ENCODE measurements around the gene LYSMD2.

LYSMD2 gene

DNA sequence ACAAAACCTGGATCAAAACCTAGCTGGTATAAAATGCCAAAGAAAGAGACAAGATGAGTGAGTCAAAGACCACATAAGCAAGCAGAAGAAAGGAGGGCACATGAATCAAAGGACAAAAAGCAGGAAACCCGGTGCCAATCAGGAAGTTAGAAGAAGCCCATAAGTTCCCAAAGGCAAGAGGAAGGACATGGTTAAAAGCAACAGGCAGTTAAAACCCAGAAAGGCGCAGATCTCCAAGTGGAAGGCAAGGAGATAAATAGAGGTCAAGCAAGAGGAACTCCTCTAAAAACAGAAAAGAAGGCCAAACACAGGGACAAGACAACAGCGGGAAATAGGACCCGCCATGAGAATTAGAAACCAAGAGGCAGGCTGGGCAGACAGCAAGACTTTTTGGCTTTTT is 18.3 kb upstream of the LYSMD2 start:
- ATAC-seq (ENCODE audit: low read depth): no peak
- H3K27ac ChIP-seq (ENCODE audit: poor library complexity, severe bottlenecking): no peak overlapping the region
- TF ChIP-seq, protein P1, sequence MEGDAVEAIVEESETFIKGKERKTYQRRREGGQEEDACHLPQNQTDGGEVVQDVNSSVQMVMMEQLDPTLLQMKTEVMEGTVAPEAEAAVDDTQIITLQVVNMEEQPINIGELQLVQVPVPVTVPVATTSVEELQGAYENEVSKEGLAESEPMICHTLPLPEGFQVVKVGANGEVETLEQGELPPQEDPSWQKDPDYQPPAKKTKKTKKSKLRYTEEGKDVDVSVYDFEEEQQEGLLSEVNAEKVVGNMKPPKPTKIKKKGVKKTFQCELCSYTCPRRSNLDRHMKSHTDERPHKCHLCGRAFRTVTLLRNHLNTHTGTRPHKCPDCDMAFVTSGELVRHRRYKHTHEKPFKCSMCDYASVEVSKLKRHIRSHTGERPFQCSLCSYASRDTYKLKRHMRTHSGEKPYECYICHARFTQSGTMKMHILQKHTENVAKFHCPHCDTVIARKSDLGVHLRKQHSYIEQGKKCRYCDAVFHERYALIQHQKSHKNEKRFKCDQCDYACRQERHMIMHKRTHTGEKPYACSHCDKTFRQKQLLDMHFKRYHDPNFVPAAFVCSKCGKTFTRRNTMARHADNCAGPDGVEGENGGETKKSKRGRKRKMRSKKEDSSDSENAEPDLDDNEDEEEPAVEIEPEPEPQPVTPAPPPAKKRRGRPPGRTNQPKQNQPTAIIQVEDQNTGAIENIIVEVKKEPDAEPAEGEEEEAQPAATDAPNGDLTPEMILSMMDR (IDR thresholded peaks at IDR 0.05; ENCODE audit: poor library complexity, severe bottlenecking): no peak
- no peaks in the 10 kb centered on the region for H3K36me3 ChIP-seq (ENCODE audit: low read depth)
- no peak for DNase-seq (ENCODE audit: low spot score)
- no peaks in the 10 kb centered on the region for H3K4me1 ChIP-seq (ENCODE audit: insufficient read depth, poor library complexity, severe bottlenecking)
- H3K9me3 ChIP-seq (ENCODE audit: severe bottlenecking): no peaks in the 10 kb centered on the region
- H3K4me3 ChIP-seq (ENCODE audit: severe bottlenecking): no peak overlapping the region
- peaks cover 3% of the 10 kb centered on the region for H3K27me3 ChIP-seq (ENCODE audit: insufficient read depth, poor library complexity, severe bottlenecking)

DNA sequence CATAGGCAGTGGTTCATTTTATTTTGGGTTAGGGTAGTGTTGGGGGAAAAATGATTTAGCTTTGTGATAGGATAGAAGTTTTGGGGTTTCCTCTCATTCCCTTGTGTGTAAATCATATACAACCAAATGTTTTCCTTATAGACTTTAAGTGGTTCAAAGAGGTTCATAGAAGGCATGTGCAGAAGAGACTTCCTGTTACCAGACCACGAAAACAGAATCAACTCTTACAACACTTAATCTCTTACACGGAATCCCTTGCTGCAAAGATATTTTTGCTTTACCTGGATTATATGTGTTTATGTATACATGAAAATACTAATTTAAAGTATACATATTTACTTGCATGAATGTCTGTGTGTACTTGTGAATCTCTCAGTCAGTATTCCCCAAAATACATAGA is 16.8 kb upstream of the LYSMD2 start:
- no peak overlapping the region for H3K4me3 ChIP-seq (ENCODE audit: severe bottlenecking)
- TF ChIP-seq, protein P1 (IDR thresholded peaks at IDR 0.05; ENCODE audit: poor library complexity, severe bottlenecking): no peak
- no peaks in the 10 kb centered on the region for H3K36me3 ChIP-seq (ENCODE audit: low read depth)
- peaks cover 9% of the 10 kb centered on the region for H3K27me3 ChIP-seq (ENCODE audit: insufficient read depth, poor library complexity, severe bottlenecking)
- H3K4me1 ChIP-seq (ENCODE audit: insufficient read depth, poor library complexity, severe bottlenecking): no peaks in the 10 kb centered on the region
- no peak overlapping the region for H3K27ac ChIP-seq (ENCODE audit: poor library complexity, severe bottlenecking)
- no peaks in the 10 kb centered on the region for H3K9me3 ChIP-seq (ENCODE audit: severe bottlenecking)
- no peak for DNase-seq (ENCODE audit: low spot score)
- no peak for ATAC-seq (ENCODE audit: low read depth)

DNA sequence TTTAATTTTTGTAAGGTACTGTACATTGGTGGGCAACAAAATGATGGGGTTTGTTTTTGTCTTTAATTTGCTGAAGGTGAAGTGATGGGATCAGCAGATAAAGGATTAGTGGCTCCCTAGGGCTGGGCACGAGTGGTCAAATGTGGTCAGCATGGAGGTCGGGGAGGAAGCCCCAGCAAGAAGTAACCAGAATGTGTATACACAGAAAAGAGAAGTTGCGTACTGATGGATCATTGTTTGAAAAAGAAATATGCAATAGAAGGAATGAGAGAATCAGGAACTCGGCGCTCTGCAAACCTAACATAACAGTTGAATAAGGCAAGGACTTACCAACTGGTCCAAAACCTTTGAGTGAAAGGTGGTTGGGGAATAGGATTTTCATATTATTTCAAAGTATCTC is 15.4 kb upstream of the LYSMD2 start:
- no peaks in the 10 kb centered on the region for H3K9me3 ChIP-seq (ENCODE audit: severe bottlenecking)
- DNase-seq (ENCODE audit: low spot score): no peak
- H3K27ac ChIP-seq (ENCODE audit: poor library complexity, severe bottlenecking): no peak overlapping the region
- H3K27me3 ChIP-seq (ENCODE audit: insufficient read depth, poor library complexity, severe bottlenecking): peaks cover 9% of the 10 kb centered on the region
- H3K4me1 ChIP-seq (ENCODE audit: insufficient read depth, poor library complexity, severe bottlenecking): no peaks in the 10 kb centered on the region
- ATAC-seq (ENCODE audit: low read depth): no peak
- TF ChIP-seq, protein P1 (IDR thresholded peaks at IDR 0.05; ENCODE audit: poor library complexity, severe bottlenecking): no peak
- no peaks in the 10 kb centered on the region for H3K36me3 ChIP-seq (ENCODE audit: low read depth)
- H3K4me3 ChIP-seq (ENCODE audit: severe bottlenecking): no peak overlapping the region

DNA sequence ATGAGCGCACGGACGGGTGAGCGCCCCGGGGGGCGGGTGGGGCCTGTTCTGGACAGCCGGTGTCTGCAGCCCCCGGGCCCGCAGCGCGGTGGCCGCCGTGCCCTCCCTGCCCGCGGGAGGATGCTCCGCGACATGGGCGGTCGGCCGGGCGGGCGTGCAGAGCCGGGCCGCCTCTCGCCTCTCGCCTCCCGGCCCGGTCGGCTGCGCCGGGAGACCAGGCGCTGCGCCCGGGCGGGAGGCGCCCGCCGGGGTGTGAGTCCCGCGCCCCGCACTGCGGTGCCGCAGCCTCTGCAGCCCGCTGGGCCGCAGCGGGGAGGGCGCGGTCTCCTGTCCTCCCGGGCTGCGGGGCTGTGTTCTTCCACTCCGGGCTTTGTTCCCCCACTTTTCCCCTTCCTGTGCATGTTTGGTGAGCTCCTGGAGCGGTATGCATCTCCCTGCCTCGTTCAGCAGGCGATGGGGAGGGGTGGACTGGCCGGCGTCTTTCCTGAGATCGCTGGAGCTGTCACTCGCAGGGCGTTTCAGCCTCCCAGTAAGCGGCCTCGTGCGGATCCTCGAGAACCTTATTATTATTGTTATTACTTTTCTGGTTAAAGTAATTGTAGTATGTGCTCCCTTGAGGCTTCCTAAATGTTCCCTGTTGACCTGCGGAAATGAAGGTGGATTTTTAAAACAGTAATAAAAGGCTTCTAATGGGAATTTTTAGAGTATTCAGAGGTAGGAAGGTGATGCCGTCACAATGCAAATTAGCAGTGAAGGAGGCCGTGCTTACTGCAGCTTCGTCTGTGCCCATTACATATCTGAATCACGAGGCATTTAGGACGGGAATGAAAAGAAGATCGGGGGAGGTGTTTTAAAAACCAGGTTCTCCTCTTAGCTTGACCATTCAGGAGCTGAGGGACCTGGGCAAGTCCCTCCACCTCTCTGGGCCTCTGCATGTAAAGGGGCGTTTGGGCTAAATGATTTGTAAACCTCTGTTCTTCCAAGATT is 14.5 kb upstream of the LYSMD2 start:
- Histone ChIP-seq H3K36me3 (ENCODE audit: low read depth) (no peaks in the 10 kb centered on the region), H3K27ac (ENCODE audit: poor library complexity, severe bottlenecking) (no peak overlapping the region), H3K4me3 (ENCODE audit: severe bottlenecking) (peak overlapping the region; percentile 94), H3K4me1 (ENCODE audit: insufficient read depth, poor library complexity, severe bottlenecking) (no peaks in the 10 kb centered on the region), H3K27me3 (ENCODE audit: insufficient read depth, poor library complexity, severe bottlenecking) (peaks cover 9% of the 10 kb centered on the region), H3K9me3 (ENCODE audit: severe bottlenecking) (no peaks in the 10 kb centered on the region)
- TF ChIP-seq, protein P1 (IDR thresholded peaks at IDR 0.05; ENCODE audit: poor library complexity, severe bottlenecking): no peak
- peak; percentile 71 for ATAC-seq (ENCODE audit: low read depth)
- no peak for DNase-seq (ENCODE audit: low spot score)

All from RWPE2 (cell line).